Measurements from ENCODE around the gene TEAD3.
"Not testable (repeated sequence)": the region's sequence is repeated elsewhere in the genome, so short reads cannot be mapped to it uniquely, and the experiment has no call there.

TEAD3 gene

GRCh38 chr6:35449287-35449881, 47.5 kb downstream of the TEAD3 start:
- no peaks in the 10 kb centered on the region for H3K36me3 Mint-ChIP-seq
- DNase-seq (ENCODE audit: low spot score in 2 of 2) (peak in 1 of 2 donors; percentile 71), ATAC-seq (ENCODE audit: low read depth) (peak; percentile 67)
- peaks cover 20% of the 10 kb centered on the region for H3K4me1 Mint-ChIP-seq
- no peaks in the 10 kb centered on the region for H3K27me3 Mint-ChIP-seq
- no peak overlapping the region for H3K4me3 Mint-ChIP-seq
- H3K27ac Mint-ChIP-seq, result peak overlapping the region; percentile 55
- no peaks in the 10 kb centered on the region for H3K9me3 Mint-ChIP-seq

DNA sequence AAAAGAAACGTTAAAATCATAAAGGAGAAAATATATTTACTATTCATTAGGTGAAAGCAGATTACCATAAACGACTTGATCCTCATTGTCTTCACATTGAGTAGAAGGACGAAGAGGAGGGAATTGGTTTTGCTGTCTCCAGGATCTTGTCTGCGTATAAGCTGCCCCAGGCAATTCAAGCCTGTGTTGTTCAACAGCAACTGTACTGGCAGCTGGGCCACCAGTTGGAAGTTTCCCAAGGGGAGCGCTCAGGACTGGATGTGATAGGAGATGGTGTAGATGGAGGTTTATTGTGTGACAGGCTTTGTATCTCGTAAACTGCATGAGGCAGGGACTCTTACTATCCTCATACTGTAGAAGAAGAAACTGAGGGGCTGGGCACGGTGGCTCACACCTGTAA, 48.7 kb downstream of the TEAD3 start:
- H3K4me1 Mint-ChIP-seq, result peaks cover 16% of the 10 kb centered on the region
- H3K4me3 Mint-ChIP-seq, result no peak overlapping the region
- ATAC-seq (ENCODE audit: low read depth) (no peak), DNase-seq (ENCODE audit: low spot score in 2 of 2) (no peak)
- H3K9me3 Mint-ChIP-seq, result no peaks in the 10 kb centered on the region
- no peaks in the 10 kb centered on the region for H3K27me3 Mint-ChIP-seq
- no peaks in the 10 kb centered on the region for H3K36me3 Mint-ChIP-seq
- H3K27ac Mint-ChIP-seq, result no peak overlapping the region

DNA sequence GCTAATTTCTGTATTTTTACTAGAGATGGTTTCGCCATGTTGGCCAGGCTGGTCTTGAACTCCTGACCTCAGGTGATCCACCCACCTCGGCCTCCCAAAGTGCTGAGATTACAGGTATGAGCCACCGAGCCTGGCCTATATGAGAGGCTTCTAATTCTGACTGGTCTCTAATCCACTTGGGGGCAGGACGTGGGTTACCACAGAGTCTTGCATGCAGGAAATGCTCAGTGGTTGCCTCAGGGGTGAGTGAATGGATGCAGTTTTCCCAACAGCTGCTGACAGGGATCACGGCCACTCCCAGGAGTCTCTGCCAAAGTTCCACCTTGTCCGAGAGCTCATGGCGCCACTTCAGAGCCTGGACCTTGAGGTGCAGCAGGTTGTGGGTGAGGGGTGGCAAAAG, 51.2 kb downstream of the TEAD3 start:
- Mint-ChIP-seq H3K27ac (no peak overlapping the region), H3K4me3 (no peak overlapping the region)
- no peak for ATAC-seq (ENCODE audit: low read depth)

GRCh38 chr6:35443341-35444030, 53.4 kb downstream of the TEAD3 start:
- H3K36me3 Mint-ChIP-seq, result no peaks in the 10 kb centered on the region
- no peaks in the 10 kb centered on the region for H3K9me3 Mint-ChIP-seq
- H3K27me3 Mint-ChIP-seq, result no peaks in the 10 kb centered on the region
- no peak for DNase-seq (ENCODE audit: low spot score in 2 of 2)
- H3K4me3 Mint-ChIP-seq, result no peak overlapping the region
- no peak overlapping the region for H3K27ac Mint-ChIP-seq
- no peaks in the 10 kb centered on the region for H3K4me1 Mint-ChIP-seq
- ATAC-seq (ENCODE audit: low read depth), result no peak

More for the DNA sequence above, 51.2 kb downstream of the TEAD3 start:
- Mint-ChIP-seq H3K9me3 (no peaks in the 10 kb centered on the region), H3K27me3 (no peaks in the 10 kb centered on the region), H3K4me1 (peaks cover 3% of the 10 kb centered on the region), H3K36me3 (no peaks in the 10 kb centered on the region)
- DNase-seq (ENCODE audit: low spot score in 2 of 2), result no peak

DNA sequence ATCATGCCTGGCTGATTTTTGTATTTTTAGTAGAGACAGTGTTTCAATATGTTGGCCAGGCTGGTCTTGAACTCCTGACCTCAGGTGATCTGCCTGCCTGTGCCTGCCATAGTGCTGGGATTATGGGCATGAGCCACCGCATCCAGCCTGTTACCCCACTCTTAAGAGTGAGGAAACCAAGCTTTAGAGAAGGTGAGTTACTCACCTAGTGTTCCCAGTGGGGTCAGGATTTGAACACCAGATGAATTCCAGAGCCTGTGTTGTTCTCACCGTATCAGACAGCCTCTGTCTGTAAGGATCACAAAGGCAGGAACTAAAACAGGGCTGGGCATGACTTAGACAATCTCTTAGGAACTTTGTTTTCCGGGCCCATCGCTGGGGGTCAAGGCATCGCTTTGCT, 54.2 kb downstream of the TEAD3 start:
- Mint-ChIP-seq H3K4me1 (no peaks in the 10 kb centered on the region), H3K4me3 (no peak overlapping the region), H3K27ac (no peak overlapping the region), H3K36me3 (no peaks in the 10 kb centered on the region), H3K27me3 (no peaks in the 10 kb centered on the region), H3K9me3 (no peaks in the 10 kb centered on the region)
- ATAC-seq (ENCODE audit: low read depth) (no peak), DNase-seq (ENCODE audit: low spot score in 2 of 2) (no peak)

DNA sequence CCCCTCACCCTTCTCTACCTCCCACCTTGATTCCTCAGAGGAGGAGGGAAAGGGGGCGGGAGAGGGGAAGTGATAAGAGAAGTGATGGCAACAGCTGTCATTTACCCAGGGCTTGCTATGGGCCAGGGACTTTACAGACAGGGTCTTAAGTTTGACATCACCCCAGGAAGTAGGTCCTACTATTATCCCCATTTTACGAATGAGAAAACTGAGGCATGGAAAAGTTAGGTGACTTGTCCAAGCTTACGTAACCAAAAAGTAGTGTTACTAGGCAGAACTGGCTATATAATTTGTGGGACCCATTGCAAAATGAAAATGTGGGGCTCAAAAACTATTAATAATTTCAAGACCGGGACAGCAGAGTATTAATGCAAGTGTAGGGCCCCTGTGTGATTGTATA, 55.2 kb downstream of the TEAD3 start:
- no peaks in the 10 kb centered on the region for H3K27me3 Mint-ChIP-seq
- H3K9me3 Mint-ChIP-seq, result no peaks in the 10 kb centered on the region
- H3K4me3 Mint-ChIP-seq, result no peak overlapping the region
- ATAC-seq (ENCODE audit: low read depth) (no peak), DNase-seq (ENCODE audit: low spot score in 2 of 2) (no peak)
- no peaks in the 10 kb centered on the region for H3K36me3 Mint-ChIP-seq
- H3K27ac Mint-ChIP-seq, result no peak overlapping the region
- H3K4me1 Mint-ChIP-seq, result no peaks in the 10 kb centered on the region

DNA sequence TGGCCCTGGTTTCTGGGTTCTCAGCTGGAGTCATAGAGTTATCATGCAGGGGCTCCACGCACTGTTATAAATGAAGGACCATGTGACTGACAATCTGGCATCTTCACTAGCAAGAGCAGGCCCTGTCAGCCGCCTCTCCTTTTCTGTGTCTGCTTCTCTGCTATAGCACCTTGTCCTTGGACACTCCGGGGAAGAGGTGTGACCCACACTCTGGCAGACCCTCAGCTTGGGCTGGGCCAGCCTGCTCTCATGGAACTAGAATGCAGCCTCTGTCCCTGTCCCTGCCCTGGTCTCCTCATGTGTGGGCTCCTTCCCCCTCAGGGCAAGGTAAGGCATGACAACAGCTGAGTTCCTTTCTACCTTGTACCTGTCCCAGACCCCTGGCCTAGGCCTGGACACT, 55.7 kb downstream of the TEAD3 start:
- no peak overlapping the region for H3K27ac Mint-ChIP-seq
- no peaks in the 10 kb centered on the region for H3K4me1 Mint-ChIP-seq
- DNase-seq (ENCODE audit: low spot score in 2 of 2), result no peak
- no peaks in the 10 kb centered on the region for H3K27me3 Mint-ChIP-seq
- no peak overlapping the region for H3K4me3 Mint-ChIP-seq
- no peaks in the 10 kb centered on the region for H3K9me3 Mint-ChIP-seq
- no peaks in the 10 kb centered on the region for H3K36me3 Mint-ChIP-seq
- no peak for ATAC-seq (ENCODE audit: low read depth)

DNA sequence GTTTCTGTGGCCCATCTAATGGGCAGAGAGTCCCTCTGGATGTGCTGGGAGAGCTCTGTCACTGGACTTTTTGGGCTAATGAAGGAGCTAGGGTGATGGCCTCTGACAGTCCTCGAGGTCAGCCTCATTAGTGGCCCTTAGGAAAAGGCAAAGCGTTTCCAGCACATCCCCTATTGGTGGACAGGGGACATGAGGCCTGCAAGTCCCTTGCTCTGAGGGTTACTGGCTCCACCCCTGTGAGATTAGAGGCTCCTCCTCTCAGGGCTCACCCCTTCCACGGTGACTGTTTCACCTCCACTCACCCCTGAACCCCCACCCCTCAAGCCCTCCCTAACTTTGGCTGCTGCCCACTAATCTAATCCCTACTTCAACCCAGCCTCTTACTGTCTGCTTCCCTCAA, 57.6 kb downstream of the TEAD3 start:
- H3K36me3 Mint-ChIP-seq, result no peaks in the 10 kb centered on the region
- DNase-seq (ENCODE audit: low spot score in 2 of 2) (no peak), ATAC-seq (ENCODE audit: low read depth) (no peak)
- no peak overlapping the region for H3K27ac Mint-ChIP-seq
- no peaks in the 10 kb centered on the region for H3K27me3 Mint-ChIP-seq
- H3K4me1 Mint-ChIP-seq, result no peaks in the 10 kb centered on the region
- no peaks in the 10 kb centered on the region for H3K9me3 Mint-ChIP-seq
- no peak overlapping the region for H3K4me3 Mint-ChIP-seq

DNA sequence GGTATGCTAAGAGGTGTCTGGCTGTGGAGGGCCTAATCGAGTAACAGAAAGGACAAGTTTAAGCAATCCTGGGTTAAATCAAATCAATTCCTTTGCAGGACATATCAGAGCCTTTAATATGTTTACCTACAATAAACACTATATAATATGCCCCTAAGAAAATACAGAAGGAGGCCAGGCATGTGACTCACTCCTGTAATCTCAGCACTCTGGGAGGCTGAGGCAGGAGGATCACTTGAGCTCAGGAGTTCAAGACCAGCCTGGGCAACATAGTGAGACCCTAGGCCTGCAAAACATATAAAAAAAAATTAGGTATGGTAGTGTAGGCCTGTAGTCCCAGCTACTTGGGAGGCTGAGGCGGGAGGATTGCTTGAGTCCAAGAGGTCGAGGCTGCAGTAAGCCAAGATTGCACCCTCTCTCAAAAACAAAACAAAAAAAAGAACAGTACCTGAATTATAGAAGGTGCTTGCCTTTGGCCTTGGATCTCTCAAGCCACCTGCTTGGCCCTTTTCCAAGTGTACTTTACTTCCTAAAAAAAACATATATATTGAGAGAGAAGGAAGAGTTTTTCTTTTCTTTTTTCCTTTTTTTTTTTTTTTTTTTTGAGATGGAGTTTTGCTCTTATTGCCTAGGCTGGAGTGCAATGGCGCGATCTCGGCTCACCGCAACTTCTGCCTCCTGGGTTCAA, 58.4 kb downstream of the TEAD3 start:
- ATAC-seq (ENCODE audit: low read depth); H3K27ac Mint-ChIP-seq; H3K4me1 Mint-ChIP-seq; H3K9me3 Mint-ChIP-seq; H3K36me3 Mint-ChIP-seq; H3K27me3 Mint-ChIP-seq; DNase-seq (ENCODE audit: low spot score in 2 of 2); H3K4me3 Mint-ChIP-seq: not testable (repeated sequence)

DNA sequence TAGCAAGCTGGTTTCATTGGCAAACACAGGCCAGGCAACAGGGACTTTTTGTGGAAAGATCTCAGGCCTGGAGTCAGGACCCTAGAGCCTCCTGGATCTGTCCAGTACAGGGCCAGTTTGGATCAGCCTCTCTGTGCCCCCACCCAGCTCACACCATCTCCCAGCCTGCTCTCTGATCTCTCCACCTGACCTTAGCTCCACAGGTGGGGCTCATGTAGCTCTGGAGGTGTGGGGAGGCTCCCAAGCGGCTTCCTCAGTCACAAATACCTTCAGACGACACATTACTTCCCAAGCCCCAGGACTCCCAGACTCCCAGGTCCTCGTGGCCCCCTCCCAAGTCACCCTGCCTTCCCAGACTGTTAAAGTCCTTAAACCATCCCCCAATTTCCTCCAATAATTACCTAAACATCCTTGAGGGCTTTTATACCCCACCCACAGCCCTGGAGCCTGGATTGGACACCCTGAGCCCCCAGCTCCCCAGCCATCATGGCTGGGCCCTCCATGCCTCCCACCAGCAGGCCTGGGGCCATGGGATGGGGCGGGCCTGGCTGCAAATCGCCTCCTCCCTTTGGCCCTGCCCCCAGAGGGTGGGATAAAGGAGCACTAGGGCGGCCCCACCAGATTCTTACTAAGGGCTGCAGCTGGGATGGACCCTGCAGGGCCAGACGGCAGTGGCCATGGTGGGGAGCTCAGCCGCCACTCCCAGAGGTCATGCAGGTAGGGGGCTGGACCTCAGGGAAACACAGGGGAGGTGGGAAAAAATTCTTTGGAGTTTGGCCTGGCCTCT, 60.6 kb downstream of the TEAD3 start:
- H3K36me3 Mint-ChIP-seq, result no peaks in the 10 kb centered on the region
- no peaks in the 10 kb centered on the region for H3K27me3 Mint-ChIP-seq
- no peak overlapping the region for H3K27ac Mint-ChIP-seq
- DNase-seq (ENCODE audit: low spot score in 2 of 2) (no peak), ATAC-seq (ENCODE audit: low read depth) (no peak)
- no peaks in the 10 kb centered on the region for H3K9me3 Mint-ChIP-seq
- no peak overlapping the region for H3K4me3 Mint-ChIP-seq
- H3K4me1 Mint-ChIP-seq, result no peaks in the 10 kb centered on the region

DNA sequence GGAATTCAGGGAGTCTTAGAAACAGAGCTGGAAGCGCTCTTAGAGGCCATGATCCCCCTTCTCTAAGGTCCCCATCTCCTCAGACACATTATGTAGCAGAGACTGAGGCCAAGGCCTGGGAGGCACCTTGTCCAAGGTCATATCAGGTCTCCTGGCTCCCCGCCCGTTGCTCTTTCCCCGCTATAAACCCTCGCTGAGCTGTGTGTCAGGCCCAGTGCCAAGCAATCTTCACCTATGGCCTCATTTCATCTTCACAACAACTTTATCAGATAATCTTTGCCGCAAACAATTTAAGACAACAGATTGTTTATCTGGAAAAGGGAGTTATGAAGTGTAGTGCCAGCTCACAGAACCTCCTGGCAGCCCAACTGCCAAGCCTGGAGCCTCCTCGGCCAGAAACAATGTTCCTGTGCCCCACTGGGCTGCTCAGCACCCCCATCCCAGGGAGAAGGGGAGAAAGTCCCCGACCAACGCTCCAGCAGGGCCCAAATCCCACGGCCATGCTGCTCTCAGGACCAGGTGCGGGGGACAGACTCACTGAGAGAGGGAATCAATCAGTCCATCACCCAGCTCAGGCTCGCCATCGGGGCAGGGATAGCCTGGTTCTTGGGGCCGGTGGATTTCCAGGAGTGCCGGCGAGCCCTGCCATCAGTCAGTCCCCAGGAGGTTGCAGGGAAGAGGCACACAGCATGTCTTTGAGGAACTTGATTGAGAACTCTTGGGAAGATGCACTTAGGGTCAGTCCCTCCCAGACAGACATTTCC, 61.6 kb downstream of the TEAD3 start:
- no peak for ATAC-seq (ENCODE audit: low read depth)
- H3K27me3 Mint-ChIP-seq, result no peaks in the 10 kb centered on the region
- no peaks in the 10 kb centered on the region for H3K36me3 Mint-ChIP-seq
- H3K4me3 Mint-ChIP-seq, result no peak overlapping the region
- no peaks in the 10 kb centered on the region for H3K4me1 Mint-ChIP-seq
- DNase-seq (ENCODE audit: low spot score in 2 of 2), result no peak
- no peak overlapping the region for H3K27ac Mint-ChIP-seq
- peaks cover 1% of the 10 kb centered on the region for H3K9me3 Mint-ChIP-seq

- not testable (repeated sequence) for H3K27me3 Mint-ChIP-seq; H3K9me3 Mint-ChIP-seq; H3K4me3 Mint-ChIP-seq; H3K36me3 Mint-ChIP-seq; H3K27ac Mint-ChIP-seq; H3K4me1 Mint-ChIP-seq; ATAC-seq (ENCODE audit: low read depth); DNase-seq (ENCODE audit: low spot score in 2 of 2)
These were observed 64.2 kb downstream of the TEAD3 start for GRCh38 chr6:35432702-35433101.

GRCh38 chr6:35432291-35432690, 64.6 kb downstream of the TEAD3 start:
- Mint-ChIP-seq H3K27ac (no peak overlapping the region), H3K4me3 (no peak overlapping the region), H3K4me1 (no peaks in the 10 kb centered on the region), H3K9me3 (peaks cover 5% of the 10 kb centered on the region), H3K27me3 (no peaks in the 10 kb centered on the region), H3K36me3 (peaks cover 4% of the 10 kb centered on the region)
- DNase-seq (ENCODE audit: low spot score in 2 of 2) (no peak), ATAC-seq (ENCODE audit: low read depth) (no peak)

Measured in memory B cell (primary cell).